Small intestine (tissue), 16 donors: ENCODE measurements around the gene PCDHGA4. TPM values are rescaled to one million over a fixed set of nuclear protein-coding genes. Genes with fewer than 3 reads are reported as not detected.
"Not testable (repeated sequence)": the region's sequence is repeated elsewhere in the genome, so short reads cannot be mapped to it uniquely, and the experiment has no call there.

Experiments
- DNase-seq, 2 donors: peaks; one replicate each; pipeline versions ENCODE4 v3.0.0 to v3.0.0-alpha.2; 2013
- FAIRE-seq: peaks from 2 replicates; lab custom pipeline; 2012; peaks lifted over from hg19 to GRCh38; lab: Jason Lieb, UNC
- H3K27ac ChIP-seq, 3 donors: one replicate each; pipeline ENCODE4 v1.5.1; 2013; ENCODE audit warnings: low read length in 2 of 3, mild to moderate bottlenecking in 2 of 3, control low read depth in 1 of 3, inconsistent platforms in 1 of 3, low read depth in 1 of 3, moderate library complexity in 1 of 3
- H3K27me3 ChIP-seq, 3 donors: one replicate each; pipeline ENCODE4 v1.6.1; 2013; ENCODE audit warnings: low read length in 3 of 3, inconsistent platforms in 1 of 3; ENCODE audit not compliant: control insufficient read depth in 3 of 3, insufficient read depth in 3 of 3
- H3K36me3 ChIP-seq, 3 donors: one replicate each; pipeline ENCODE4 v1.6.1; 2013; ENCODE audit warnings: low read length in 3 of 3, inconsistent platforms in 1 of 3, low read depth in 1 of 3, mild to moderate bottlenecking in 1 of 3, moderate library complexity in 1 of 3; ENCODE audit not compliant: control insufficient read depth in 3 of 3, insufficient read depth in 2 of 3
- H3K4me1 ChIP-seq, 3 donors: one replicate each; pipeline ENCODE4 v1.6.1; 2013; ENCODE audit warnings: low read length in 2 of 3, inconsistent platforms in 1 of 3, low read depth in 1 of 3, mild to moderate bottlenecking in 1 of 3, moderate library complexity in 1 of 3; ENCODE audit not compliant: control insufficient read depth in 3 of 3, insufficient read depth in 2 of 3
- H3K4me3 ChIP-seq, 3 donors: one replicate each; pipeline ENCODE4 v1.5.1; 2013; ENCODE audit warnings: low read length in 3 of 3, control low read depth in 1 of 3, inconsistent platforms in 1 of 3, low read depth in 1 of 3, mild to moderate bottlenecking in 1 of 3, moderate library complexity in 1 of 3
- H3K9me3 ChIP-seq, 2 donors: one replicate each; pipeline ENCODE4 v1.6.1; 2013; ENCODE audit warnings: low read depth in 1 of 2, low read length in 1 of 2; ENCODE audit not compliant: control insufficient read depth in 2 of 2, insufficient read depth in 1 of 2
- WGBS, 3 donors: extraction: QIAGEN DNeasy Blood & Tissue Kit; methylation state at CpG; one replicate each; pipeline ENCODE4 v1.1.7; 2013; 5-methylcytosine and 5-hydroxymethylcytosine counted together
- long read RNA-seq, 10 donors: transcript quantifications; one replicate each; lab custom pipeline, GENCODE V29; 2026
- polyA plus RNA-seq, 4 donors: library from polyadenylated mRNA; stranded (reverse) in 3 of 4; unstranded in 1 of 4; fragments of 200-250 nt in 3 of 4; fragments of 120-200 nt in 1 of 4; gene quantifications; one replicate each; pipeline versions ENCODE4 v1.2.1 to v1.2.3, GENCODE V29; 2013
- donor health status: healthy with polysubstance abuse.
- donor health status: control.
- donor health status: control.
- donor health status: Bipolar disorder and iron deficiency.
- donor health status: healthy.

Gene PCDHGA4
- polyA plus RNA-seq = under 1 TPM in 2 of 4 donors, not detected in 2; 0.31 to 0.43 TPM
- long read RNA-seq, donor 1 = 0 reads
- long read RNA-seq, donor 2 = 0 reads
- long read RNA-seq, donor 3 = 0 reads
- long read RNA-seq, donor 4, full-length matches to known transcripts = 1 of 1 reads
- long read RNA-seq, donor 4, partial matches to known transcripts = 0 of 1 reads
- long read RNA-seq, donor 4, other reads (novel, unspliced or antisense) = 0 of 1 reads
- long read RNA-seq, donor 5 = 0 reads
- long read RNA-seq, donor 6 = 0 reads
- long read RNA-seq, donor 7 = 0 reads
- long read RNA-seq, donor 8 = 0 reads
- long read RNA-seq, donor 9 = 0 reads
- long read RNA-seq, donor 10 = 0 reads

GRCh38 chr5:141354900-141355469 lies at the start of gene PCDHGA4:
TSS of gene PCDHGA4 (plus strand) at chr5:141355021. CDS start at chr5:141355108, 87 bp downstream.
- Histone ChIP-seq H3K9me3 (peaks cover 2 to 58% of the 10 kb centered on the region in 2 donors), H3K4me1 (no peaks in the 10 kb centered on the region), H3K27me3 (peaks cover 2 to 20% (median 10%) of the 10 kb centered on the region in 3 donors), H3K36me3 (no peaks in the 10 kb centered on the region), H3K4me3 (no peak within 1 kb of the TSS), H3K27ac (no peak within 1 kb of the TSS)
- FAIRE-seq = no peak
- 21 to 49% (median 38%) methylated on average over 29 of the region's 29 CpGs for WGBS, 3 donors
- DNase-seq = no peak

GRCh38 chr5:141306630-141307029 lies 48.2 kb upstream of the PCDHGA4 start:
- whole genome bisulfite sequencing, 3 donors = 96 to 100% (median 98%) methylated on average over 1 of the region's 1 CpG
- Histone ChIP-seq H3K9me3 (peaks cover 15 to 74% of the 10 kb centered on the region in 2 donors), H3K4me1 (no peaks in the 10 kb centered on the region), H3K4me3 (no peak overlapping the region), H3K36me3 (peaks cover 0 to 8% (median 0%) of the 10 kb centered on the region in 3 donors), H3K27me3 (no peaks in the 10 kb centered on the region), H3K27ac (no peak overlapping the region)
- DNase-seq (no peak), FAIRE-seq (no peak)

GRCh38 chr5:141313711-141314110 lies 41.1 kb upstream of the PCDHGA4 start:
- Histone ChIP-seq H3K4me3 (no peak overlapping the region), H3K27me3 (no peaks in the 10 kb centered on the region), H3K4me1 (no peaks in the 10 kb centered on the region), H3K36me3 (peaks cover 2 to 8% (median 7%) of the 10 kb centered on the region in 3 donors), H3K27ac (no peak overlapping the region), H3K9me3 (peaks cover 5 to 59% of the 10 kb centered on the region in 2 donors)
- FAIRE-seq (no peak), DNase-seq (no peak)

GRCh38 chr5:141316963-141317362 lies 37.9 kb upstream of the PCDHGA4 start:
- FAIRE-seq, H3K4me3 ChIP-seq, H3K27ac ChIP-seq, H3K27me3 ChIP-seq, DNase-seq, H3K4me1 ChIP-seq: not testable (repeated sequence)
- peaks cover 2 to 16% (median 10%) of the 10 kb centered on the region in 3 donors for H3K36me3 ChIP-seq
- 84 to 92% (median 91%) methylated on average over 4 of the region's 4 CpGs for WGBS, 3 donors
- H3K9me3 ChIP-seq = peaks cover 7 to 63% of the 10 kb centered on the region in 2 donors

GRCh38 chr5:141319202-141319601 lies 35.6 kb upstream of the PCDHGA4 start:
- Histone ChIP-seq H3K4me1 (peaks cover 0 to 3% (median 2%) of the 10 kb centered on the region in 3 donors), H3K9me3 (peaks cover 7 to 54% of the 10 kb centered on the region in 2 donors), H3K27me3 (no peaks in the 10 kb centered on the region), H3K27ac (no peak overlapping the region), H3K36me3 (peaks cover 2 to 15% (median 10%) of the 10 kb centered on the region in 3 donors), H3K4me3 (no peak overlapping the region)
- DNase-seq = no peak
- no peak for FAIRE-seq
- WGBS, 3 donors = 97 to 99% (median 99%) methylated on average over 6 of the region's 6 CpGs

GRCh38 chr5:141319699-141320098 lies 35.1 kb upstream of the PCDHGA4 start:
- no peaks in the 10 kb centered on the region for H3K27me3 ChIP-seq
- peaks cover 7 to 53% of the 10 kb centered on the region in 2 donors for H3K9me3 ChIP-seq
- peaks cover 2 to 15% (median 10%) of the 10 kb centered on the region in 3 donors for H3K36me3 ChIP-seq
- H3K4me1 ChIP-seq = peaks cover 0 to 3% (median 2%) of the 10 kb centered on the region in 3 donors
- FAIRE-seq (no peak), DNase-seq (no peak)
- peak overlapping the region in 1 of 3 donors; percentile 97 for H3K27ac ChIP-seq
- 76 to 85% (median 82%) methylated on average over 5 of the region's 5 CpGs for WGBS, 3 donors
- H3K4me3 ChIP-seq = peak overlapping the region in 2 of 3 donors; percentile 61 to 88

- Histone ChIP-seq H3K27me3 (no peaks in the 10 kb centered on the region), H3K27ac (peak within 1 kb of the TSS; percentile 89 to 98 (median 97)), H3K9me3 (peaks cover 7 to 45% of the 10 kb centered on the region in 2 donors), H3K4me3 (peak within 1 kb of the TSS; percentile 61 to 88 (median 69)), H3K4me1 (peaks cover 0 to 3% (median 2%) of the 10 kb centered on the region in 3 donors), H3K36me3 (peaks cover 2 to 15% (median 10%) of the 10 kb centered on the region in 3 donors)
- FAIRE-seq (no peak), DNase-seq (peak; percentile 91 to 97)
- WGBS, 3 donors = 1% methylated on average over 67 of the region's 67 CpGs
These were observed 34.3 kb upstream of the PCDHGA4 start, which contains the start of gene TAF7 for GRCh38 chr5:141320225-141321169. TSS of gene TAF7 (minus strand) at chr5:141320784. CDS start at chr5:141320044, 740 bp downstream.
